Endothelial cell of umbilical vein (primary cell): ENCODE results near the gene METTL9. TPM values are rescaled to one million over a fixed set of nuclear protein-coding genes. Genes with fewer than 3 reads are reported as not detected.

Experiments used
- BruUV-seq: library from RNA; stranded (reverse); fragments of 400-500 nt; replicated peaks from 2 replicates; lab custom pipeline; 2021; lab: Mats Ljungman, UMichigan
- CTCF ChIA-PET: fragments of 300-600, 350-600 bp; sonication (Branson Sonifier 250); formaldehyde crosslinking; loops from one replicate; lab custom pipeline; 2021; ENCODE audit warnings: antibody characterized with exemption, inconsistent platforms; lab: Charles Lee
- POLR2A ChIA-PET: fragments of 300-600, 350-600 bp; sonication (Branson Sonifier 250); formaldehyde crosslinking; loops from one replicate; lab custom pipeline; 2021; ENCODE audit warnings: antibody characterized with exemption, inconsistent platforms; lab: Charles Lee
- DNase-seq: peaks from one replicate; pipeline ENCODE4 v3.0.0-alpha.2; 2011; ENCODE audit warnings: low read depth, low spot score
- FAIRE-seq: peaks from 2 replicates; lab custom pipeline; 2011; peaks lifted over from hg19 to GRCh38; lab: Jason Lieb, UNC
- H2AFZ ChIP-seq: 2 replicates; pipeline ENCODE4 v1.6.0; 2012; ENCODE audit warnings: low read depth, low read length, control low read depth, inconsistent platforms
- H3K27ac ChIP-seq: 2 replicates; pipeline ENCODE4 v1.5.1; 2011; ENCODE audit warnings: low read depth, mild to moderate bottlenecking, control low read depth, low read length, moderate library complexity; ENCODE audit not compliant: insufficient read depth
- H3K27me3 ChIP-seq, 2 experiments: 2 replicates each; pipeline versions ENCODE4 v1.6.0 to v1.6.1; 2011; ENCODE audit warnings: low read length in 2 of 2, mixed read lengths in 1 of 2; ENCODE audit not compliant: control insufficient read depth in 2 of 2, insufficient read depth in 2 of 2
- H3K36me3 ChIP-seq, 2 experiments: 2 replicates in 1 of 2; 3 replicates in 1 of 2; pipeline ENCODE4 v1.5.1; 2011; ENCODE audit warnings: low read length in 2 of 2, mild to moderate bottlenecking in 1 of 2, moderate library complexity in 1 of 2; ENCODE audit not compliant: control insufficient read depth in 2 of 2, insufficient read depth in 2 of 2; ENCODE audit errors: extremely low read depth in 1 of 2
- H3K4me1 ChIP-seq: 3 replicates; pipeline ENCODE4 v1.5.1; 2011; ENCODE audit warnings: mild to moderate bottlenecking, low read length; ENCODE audit not compliant: control insufficient read depth, insufficient read depth; ENCODE audit errors: extremely low read depth
- H3K4me2 ChIP-seq: 2 replicates; pipeline ENCODE4 v1.6.1; 2011; ENCODE audit warnings: low read length, control low read depth, mixed read lengths; ENCODE audit not compliant: insufficient read depth
- H3K4me3 ChIP-seq, 3 experiments: fragments of 200-600 bp in 1 of 3; sonication (generic), shearing (Covaris generic) in 1 of 3; replicated peaks in 1 of 3; 2 replicates each; pipeline ENCODE4 v1.5.1; 2011 to 2016; ENCODE audit warnings: control low read depth in 3 of 3, low read length in 3 of 3, mild to moderate bottlenecking in 2 of 3, inconsistent platforms in 1 of 3, low read depth in 1 of 3, moderate library complexity in 1 of 3; ENCODE audit not compliant: insufficient read depth in 1 of 3
- H3K79me2 ChIP-seq: 2 replicates; pipeline ENCODE4 v1.6.0; 2012; ENCODE audit warnings: low read length, inconsistent platforms; ENCODE audit not compliant: control insufficient read depth, insufficient read depth
- H3K9ac ChIP-seq: replicated peaks from 2 replicates; pipeline ENCODE3; 2011; ENCODE audit warnings: low read length, control low read depth; ENCODE audit not compliant: insufficient read depth; ENCODE audit errors: extremely low read depth
- H3K9me1 ChIP-seq: replicated peaks from 3 replicates; pipeline ENCODE4 v1.6.0; 2011; ENCODE audit warnings: mild to moderate bottlenecking, low read length; ENCODE audit not compliant: control insufficient read depth, insufficient read depth; ENCODE audit errors: extremely low read depth
- H3K9me3 ChIP-seq: replicated peaks from 2 replicates; pipeline ENCODE4 v1.5.1; 2012; ENCODE audit warnings: low read length, inconsistent platforms; ENCODE audit not compliant: control insufficient read depth, insufficient read depth
- H4K20me1 ChIP-seq: replicated peaks from 2 replicates; pipeline ENCODE3; 2011; ENCODE audit warnings: mild to moderate bottlenecking, low read length; ENCODE audit not compliant: control insufficient read depth, insufficient read depth; ENCODE audit errors: extremely low read depth
- CTCF ChIP-seq, 2 donors: IDR thresholded peaks; 1 replicate in 1 of 2; 2 replicates in 1 of 2; pipeline ENCODE4 v1.5.1; 2011; ENCODE audit warnings: low read length in 2 of 2, mild to moderate bottlenecking in 2 of 2, moderate library complexity in 2 of 2, control low read depth in 1 of 2, inconsistent platforms in 1 of 2, low read depth in 1 of 2; ENCODE audit not compliant: insufficient read depth in 1 of 2; ENCODE audit errors: extremely low read depth in 1 of 2
- EZH2 ChIP-seq: IDR thresholded peaks from 2 replicates; pipeline ENCODE4 v1.6.1; 2012; ENCODE audit warnings: borderline replicate concordance, low read depth, mild to moderate bottlenecking, moderate library complexity, low read length, inconsistent platforms; ENCODE audit not compliant: severe bottlenecking
- FOS ChIP-seq: IDR thresholded peaks from 2 replicates; pipeline ENCODE4 v1.6.1; 2011; ENCODE audit warnings: mild to moderate bottlenecking, low read length, moderate library complexity, borderline replicate concordance; ENCODE audit not compliant: insufficient read depth
- GATA2 ChIP-seq: IDR thresholded peaks from 2 replicates; pipeline ENCODE4 v1.7.0; 2011; ENCODE audit warnings: low read depth, mild to moderate bottlenecking, moderate library complexity, mixed read lengths, low read length; ENCODE audit not compliant: insufficient read length, insufficient read depth
- JUN ChIP-seq: IDR thresholded peaks from 2 replicates; pipeline ENCODE4 v1.6.1; 2011; ENCODE audit warnings: borderline replicate concordance, low read depth; ENCODE audit not compliant: insufficient read length, insufficient read depth
- MAX ChIP-seq: IDR thresholded peaks from 2 replicates; pipeline ENCODE4 v1.6.1; 2011; ENCODE audit not compliant: insufficient read depth, insufficient read length
- MYC ChIP-seq: IDR thresholded peaks from one replicate; pipeline ENCODE4 v1.6.1; 2011; ENCODE audit warnings: mild to moderate bottlenecking, low read depth, low read length
- POLR2A ChIP-seq: IDR thresholded peaks from 2 replicates; pipeline ENCODE4 v1.6.1; 2012; ENCODE audit warnings: low read depth, mild to moderate bottlenecking, control low read depth, low read length
- POLR2AphosphoS5 ChIP-seq: IDR thresholded peaks from 2 replicates; pipeline ENCODE4 v1.6.1; 2012; ENCODE audit warnings: low read depth, mild to moderate bottlenecking, control low read depth, low read length, moderate library complexity; ENCODE audit not compliant: insufficient read depth
- dilution Hi-C: fragments of 300-500 bp; cut with MboI; formaldehyde crosslinking; loops from one replicate; pipeline ENCODE4 v1.15.0; 2019; ENCODE audit warnings: low sequenced_read_pairs; ENCODE audit not compliant: extremely low pct_ligation_motif_present
- intact Hi-C: fragments of 100-400 bp; cut with micrococcal nuclease; formaldehyde crosslinking; loops from one replicate; pipeline ENCODE4 v1.10.0; 2022
- polyA plus RNA-seq, 4 experiments: library from polyadenylated mRNA; depleted of rRNA in 3 of 4; stranded (reverse) in 3 of 4; unstranded in 1 of 4; fragments of >200 nt; gene quantifications; 2 replicates each; pipeline versions ENCODE4 v1.2.1 to v1.2.3, GENCODE V29; 2011 to 2012; ENCODE audit warnings: missing spikeins in 1 of 4
- total RNA-seq: library from RNA; stranded (reverse); gene quantifications from 2 replicates; pipeline ENCODE4 v1.2.3, GENCODE V29; 2021

Gene METTL9
- total and polyA plus RNA-seq, 2 donors (not counting 3 experiments of a cell fraction or from before 2014, with no cell fraction given): 53.8 to 121 TPM

- intact Hi-C loops: no loop called here
Observed at GRCh38 chr16:21651515-21651914, 52.1 kb downstream of the METTL9 start.

More at GRCh38 chr16:21651515-21651914, 52.1 kb downstream of the METTL9 start:
- Histone ChIP-seq H3K27ac (no peak overlapping the region), H2AFZ (no peak overlapping the region), H3K79me2 (peaks cover 12% of the 10 kb centered on the region), H3K4me2 (no peak overlapping the region), H3K9ac (no peak overlapping the region), H3K9me3 (no peaks in the 10 kb centered on the region), H3K36me3 (peaks cover 0 to 2% of the 10 kb centered on the region in 2 experiments), H3K27me3 (no peaks in the 10 kb centered on the region), H4K20me1 (no peaks in the 10 kb centered on the region), H3K9me1 (no peaks in the 10 kb centered on the region), H3K4me3 (no peak overlapping the region), H3K4me1 (peaks cover 6% of the 10 kb centered on the region)
- no TSS peak for BruUV-seq
- FAIRE-seq (no peak), DNase-seq (no peak)
- CTCF ChIA-PET: interaction anchor here (0.9 to 3.0 kb wide), 3 partner anchors 11 to 67 kb away, joined by 3 to 8 read pairs (median 3); no protein-coding TSS in a partner anchor
- TF ChIP-seq FOS (no peak), JUN (no peak), MAX (no peak), GATA2 (no peak), MYC (no peak), EZH2 (no peak), CTCF (IDR thresholded peaks at IDR 0.05; ENCODE audit: extremely low read depth in 1 of 2, insufficient read depth in 1 of 2, low read depth in 1 of 2, low read length in 2 of 2) (no peak), POLR2AphosphoS5 (no peak), POLR2A (no peak)
- POLR2A ChIA-PET: no interaction called here
- dilution Hi-C loops: no loop called here
